ENCODE results near the gene ATXN7L2.

The ATXN7L2 gene

DNA sequence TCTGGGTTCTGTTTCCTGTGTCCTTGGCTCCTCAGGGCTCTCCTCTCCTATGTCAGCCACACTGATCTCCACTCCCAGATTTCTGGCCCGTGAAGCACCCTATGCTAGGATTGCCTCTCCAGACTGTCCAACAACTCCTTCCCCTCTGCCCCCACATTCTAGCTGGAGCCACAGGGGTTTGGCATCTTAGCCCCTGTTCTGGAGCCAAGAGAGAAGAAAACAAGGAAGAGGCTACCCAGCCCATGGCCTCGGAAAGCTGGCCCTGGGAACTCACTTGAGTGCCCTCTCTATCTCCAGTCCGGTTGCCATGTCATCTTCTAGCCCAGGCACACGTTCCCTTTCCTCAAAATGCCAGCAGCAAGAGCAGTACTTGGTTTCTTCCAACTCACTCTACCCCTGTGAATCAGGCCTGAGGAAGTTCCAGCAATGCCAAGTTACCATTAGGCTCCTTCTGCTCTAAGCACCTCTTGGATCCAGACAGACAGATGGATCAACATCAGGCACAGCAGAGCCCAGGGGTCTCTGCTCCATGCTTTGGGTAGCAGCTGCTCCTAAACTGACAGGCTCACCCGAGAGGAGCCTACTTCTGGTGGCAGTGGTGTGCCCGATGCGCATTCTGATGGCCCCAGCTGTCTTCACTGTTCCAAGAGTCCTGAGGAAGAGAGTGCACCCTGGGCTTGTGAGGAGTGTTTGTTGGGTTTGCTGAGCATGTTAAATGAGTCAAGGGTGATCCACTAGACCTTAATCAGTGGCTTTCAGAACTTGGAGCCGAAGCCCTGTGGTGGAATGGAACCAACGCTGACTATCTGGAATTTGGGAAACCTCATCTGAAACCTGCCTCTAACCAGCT, 44.4 kb downstream of the ATXN7L2 start:
- Histone ChIP-seq H3K9ac (ENCODE audit: low read length) (no peak overlapping the region), H2BK120ac (ENCODE audit: insufficient read depth, low read length, poor library complexity) (no peak overlapping the region), H4K12ac (ENCODE audit: low read depth, low read length) (no peak overlapping the region), H2AFZ (ENCODE audit: insufficient read depth, low read length, poor library complexity) (no peak overlapping the region), H3K4ac (ENCODE audit: low read depth, low read length) (no peak overlapping the region), H2BK12ac (ENCODE audit: low read length) (no peak overlapping the region), H3K27me3 (ENCODE audit: insufficient read depth, low read length) (no peaks in the 10 kb centered on the region), H2BK5ac (ENCODE audit: low read depth, low read length, poor library complexity) (no peak overlapping the region), H3K18ac (ENCODE audit: low read length) (no peak overlapping the region), H3K14ac (ENCODE audit: low read length) (no peak overlapping the region), H3K4me2 (ENCODE audit: low read length) (no peak overlapping the region), H3K79me2 (ENCODE audit: control insufficient read depth, insufficient read depth, low read length, poor library complexity) (no peaks in the 10 kb centered on the region), H3K4me3 (ENCODE audit: low read depth, low read length) (no peak overlapping the region), H4K91ac (ENCODE audit: low read depth, low read length) (no peak overlapping the region), H3K36me3 (ENCODE audit: control insufficient read depth in 1 of 2, insufficient read depth in 2 of 2, low read length in 2 of 2) (no peaks in the 10 kb centered on the region), H3K9me3 (ENCODE audit: insufficient read depth, low read depth, low read length) (peaks cover 2% of the 10 kb centered on the region), H2AK5ac (ENCODE audit: low read length) (no peak overlapping the region), H3K27ac (ENCODE audit: low read depth, low read length) (no peak overlapping the region), H3K23ac (ENCODE audit: low read length) (no peak overlapping the region), H3K79me1 (ENCODE audit: low read length) (no peaks in the 10 kb centered on the region), H4K8ac (ENCODE audit: low read depth, low read length) (no peak overlapping the region), H3K4me1 (ENCODE audit: control insufficient read depth in 1 of 2, insufficient read depth in 2 of 2, low read length in 2 of 2) (peaks cover 0 to 2% of the 10 kb centered on the region in 2 experiments)
- no CpG with 5 or more reads among the region's 9 CpGs for WGBS (ENCODE audit: extremely low coverage, insufficient coverage, insufficient read length)
- DNase-seq = no peak

DNA sequence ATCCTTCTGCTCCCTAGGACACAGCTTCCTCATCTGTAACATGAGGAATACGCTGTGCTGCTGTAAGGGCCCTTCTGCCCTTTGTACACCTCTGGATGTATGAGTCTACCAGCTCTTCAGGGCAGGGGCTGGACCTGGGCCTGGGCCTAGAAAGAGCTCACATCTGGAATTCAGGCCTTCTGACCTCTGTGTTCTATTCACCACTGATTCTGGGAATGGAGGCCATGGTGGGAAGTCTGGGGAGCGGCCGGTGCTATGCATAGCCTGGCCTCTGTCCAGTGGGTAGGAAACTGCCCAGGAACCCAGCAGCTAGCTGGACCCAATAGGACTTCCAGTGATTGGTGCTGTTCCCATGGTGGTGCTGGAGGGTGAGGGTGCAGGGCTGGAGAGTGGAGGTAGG, 45.0 kb downstream of the ATXN7L2 start:
- Histone ChIP-seq H3K4me3 (ENCODE audit: low read depth, low read length) (no peak overlapping the region), H3K14ac (ENCODE audit: low read length) (no peak overlapping the region), H2BK12ac (ENCODE audit: low read length) (no peak overlapping the region), H4K8ac (ENCODE audit: low read depth, low read length) (no peak overlapping the region), H4K12ac (ENCODE audit: low read depth, low read length) (no peak overlapping the region), H4K91ac (ENCODE audit: low read depth, low read length) (no peak overlapping the region), H2BK120ac (ENCODE audit: insufficient read depth, low read length, poor library complexity) (no peak overlapping the region), H3K4me1 (ENCODE audit: control insufficient read depth in 1 of 2, insufficient read depth in 2 of 2, low read length in 2 of 2) (peaks cover 0 to 2% of the 10 kb centered on the region in 2 experiments), H3K27me3 (ENCODE audit: insufficient read depth, low read length) (no peaks in the 10 kb centered on the region), H3K79me2 (ENCODE audit: control insufficient read depth, insufficient read depth, low read length, poor library complexity) (no peaks in the 10 kb centered on the region), H3K79me1 (ENCODE audit: low read length) (no peaks in the 10 kb centered on the region), H2BK5ac (ENCODE audit: low read depth, low read length, poor library complexity) (no peak overlapping the region), H2AFZ (ENCODE audit: insufficient read depth, low read length, poor library complexity) (no peak overlapping the region), H3K4me2 (ENCODE audit: low read length) (no peak overlapping the region), H3K4ac (ENCODE audit: low read depth, low read length) (no peak overlapping the region), H2AK5ac (ENCODE audit: low read length) (no peak overlapping the region), H3K18ac (ENCODE audit: low read length) (no peak overlapping the region), H3K9me3 (ENCODE audit: insufficient read depth, low read depth, low read length) (peaks cover 2% of the 10 kb centered on the region), H3K9ac (ENCODE audit: low read length) (no peak overlapping the region), H3K27ac (ENCODE audit: low read depth, low read length) (no peak overlapping the region), H3K23ac (ENCODE audit: low read length) (no peak overlapping the region), H3K36me3 (ENCODE audit: control insufficient read depth in 1 of 2, insufficient read depth in 2 of 2, low read length in 2 of 2) (no peaks in the 10 kb centered on the region)
- no CpG with 5 or more reads among the region's 3 CpGs for WGBS (ENCODE audit: extremely low coverage, insufficient coverage, insufficient read length)
- DNase-seq = no peak

DNA sequence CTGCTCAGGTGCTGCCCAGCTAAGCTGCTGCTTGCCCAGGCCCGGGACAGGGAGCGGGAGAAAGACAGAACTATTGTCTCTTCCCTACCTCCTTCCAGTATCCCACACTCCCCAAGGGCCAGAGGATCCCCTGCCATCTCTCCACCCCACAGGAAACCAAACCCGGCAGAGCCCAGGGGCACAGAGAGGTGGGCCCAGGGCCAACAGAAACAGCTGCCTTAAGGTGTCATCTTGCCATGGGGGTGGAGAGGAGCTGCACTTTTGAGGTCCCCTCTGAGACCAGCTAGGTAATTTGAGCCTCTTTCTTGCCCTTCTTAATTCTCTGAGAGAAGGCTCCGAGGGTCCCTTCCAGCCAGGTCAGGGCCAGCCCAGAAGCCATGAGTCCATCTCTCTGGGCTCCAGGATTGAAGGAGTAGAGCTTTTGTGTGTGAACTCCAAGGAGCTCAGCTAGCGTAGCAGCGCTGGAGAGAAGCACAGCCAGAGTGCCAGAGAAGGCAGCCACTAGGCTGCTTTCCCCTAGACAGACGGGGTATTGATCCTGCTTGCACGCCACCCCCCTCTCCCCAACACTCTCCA, 46.3 kb downstream of the ATXN7L2 start:
- no peak overlapping the region for H3K9ac ChIP-seq (ENCODE audit: low read length)
- no peak overlapping the region for H3K23ac ChIP-seq (ENCODE audit: low read length)
- H3K79me1 ChIP-seq (ENCODE audit: low read length) = no peaks in the 10 kb centered on the region
- no peak overlapping the region for H3K4me2 ChIP-seq (ENCODE audit: low read length)
- H3K4me1 ChIP-seq (ENCODE audit: control insufficient read depth in 1 of 2, insufficient read depth in 2 of 2, low read length in 2 of 2) = peaks cover 0 to 2% of the 10 kb centered on the region in 2 experiments
- H3K27ac ChIP-seq (ENCODE audit: low read depth, low read length) = no peak overlapping the region
- no peak overlapping the region for H3K4me3 ChIP-seq (ENCODE audit: low read depth, low read length)
- H4K8ac ChIP-seq (ENCODE audit: low read depth, low read length) = no peak overlapping the region
- H3K79me2 ChIP-seq (ENCODE audit: control insufficient read depth, insufficient read depth, low read length, poor library complexity) = no peaks in the 10 kb centered on the region
- no peak overlapping the region for H4K12ac ChIP-seq (ENCODE audit: low read depth, low read length)
- H2BK120ac ChIP-seq (ENCODE audit: insufficient read depth, low read length, poor library complexity) = no peak overlapping the region
- no peak overlapping the region for H3K4ac ChIP-seq (ENCODE audit: low read depth, low read length)
- no peak overlapping the region for H3K18ac ChIP-seq (ENCODE audit: low read length)
- no peaks in the 10 kb centered on the region for H3K27me3 ChIP-seq (ENCODE audit: insufficient read depth, low read length)
- no peaks in the 10 kb centered on the region for H3K36me3 ChIP-seq (ENCODE audit: control insufficient read depth in 1 of 2, insufficient read depth in 2 of 2, low read length in 2 of 2)
- no peak overlapping the region for H4K91ac ChIP-seq (ENCODE audit: low read depth, low read length)
- H3K9me3 ChIP-seq (ENCODE audit: insufficient read depth, low read depth, low read length) = peaks cover 2% of the 10 kb centered on the region
- WGBS (ENCODE audit: extremely low coverage, insufficient coverage, insufficient read length) = no CpG with 5 or more reads among the region's 8 CpGs
- DNase-seq = no peak
- no peak overlapping the region for H2BK5ac ChIP-seq (ENCODE audit: low read depth, low read length, poor library complexity)
- H3K14ac ChIP-seq (ENCODE audit: low read length) = no peak overlapping the region
- no peak overlapping the region for H2AFZ ChIP-seq (ENCODE audit: insufficient read depth, low read length, poor library complexity)
- H2BK12ac ChIP-seq (ENCODE audit: low read length) = no peak overlapping the region
- no peak overlapping the region for H2AK5ac ChIP-seq (ENCODE audit: low read length)

DNA sequence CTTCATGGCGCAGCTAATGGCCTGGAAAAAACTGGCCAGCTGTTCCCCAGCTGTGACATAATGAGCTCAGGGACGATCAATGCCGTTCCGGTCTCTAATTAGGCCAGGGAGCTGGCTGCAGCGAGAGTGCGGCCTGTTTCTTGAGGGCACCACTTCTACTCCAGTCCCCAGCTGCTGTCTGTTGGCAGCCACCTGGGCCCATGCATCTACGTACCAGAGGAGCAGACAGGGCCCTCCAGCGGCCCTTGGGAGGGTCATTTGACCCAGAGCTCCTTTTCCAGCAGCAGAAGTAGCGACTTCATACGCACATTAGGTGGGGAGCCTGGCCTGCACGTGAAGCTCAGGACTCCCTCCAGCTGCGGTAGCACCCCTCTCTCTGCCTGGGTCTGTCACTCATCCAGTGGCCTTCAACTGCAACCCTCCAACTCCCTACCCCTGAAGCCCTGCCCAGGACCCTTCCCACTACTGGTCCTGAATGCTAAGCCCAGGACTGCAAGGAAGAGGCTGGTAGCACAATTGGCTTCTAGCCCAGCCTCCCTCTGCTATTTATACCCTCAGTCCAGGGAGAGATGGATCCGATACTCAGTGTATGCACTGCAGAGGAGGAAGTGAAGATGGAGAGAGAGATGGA, 46.9 kb downstream of the ATXN7L2 start:
- Histone ChIP-seq H4K91ac (ENCODE audit: low read depth, low read length) (no peak overlapping the region), H3K79me2 (ENCODE audit: control insufficient read depth, insufficient read depth, low read length, poor library complexity) (no peaks in the 10 kb centered on the region), H2BK12ac (ENCODE audit: low read length) (no peak overlapping the region), H3K79me1 (ENCODE audit: low read length) (no peaks in the 10 kb centered on the region), H3K9me3 (ENCODE audit: insufficient read depth, low read depth, low read length) (peaks cover 2% of the 10 kb centered on the region), H3K18ac (ENCODE audit: low read length) (no peak overlapping the region), H3K36me3 (ENCODE audit: control insufficient read depth in 1 of 2, insufficient read depth in 2 of 2, low read length in 2 of 2) (no peaks in the 10 kb centered on the region), H3K27ac (ENCODE audit: low read depth, low read length) (no peak overlapping the region), H2BK120ac (ENCODE audit: insufficient read depth, low read length, poor library complexity) (no peak overlapping the region), H3K14ac (ENCODE audit: low read length) (no peak overlapping the region), H3K4ac (ENCODE audit: low read depth, low read length) (no peak overlapping the region), H3K9ac (ENCODE audit: low read length) (no peak overlapping the region), H2AK5ac (ENCODE audit: low read length) (no peak overlapping the region), H3K4me1 (ENCODE audit: control insufficient read depth in 1 of 2, insufficient read depth in 2 of 2, low read length in 2 of 2) (peaks cover 0 to 2% of the 10 kb centered on the region in 2 experiments), H3K23ac (ENCODE audit: low read length) (no peak overlapping the region), H2BK5ac (ENCODE audit: low read depth, low read length, poor library complexity) (no peak overlapping the region), H4K8ac (ENCODE audit: low read depth, low read length) (no peak overlapping the region), H3K4me2 (ENCODE audit: low read length) (no peak overlapping the region), H3K27me3 (ENCODE audit: insufficient read depth, low read length) (no peaks in the 10 kb centered on the region), H2AFZ (ENCODE audit: insufficient read depth, low read length, poor library complexity) (no peak overlapping the region), H3K4me3 (ENCODE audit: low read depth, low read length) (no peak overlapping the region), H4K12ac (ENCODE audit: low read depth, low read length) (no peak overlapping the region)
- DNase-seq = no peak
- WGBS (ENCODE audit: extremely low coverage, insufficient coverage, insufficient read length) = no CpG with 5 or more reads among the region's 13 CpGs
